Subcutaneous adipose tissue (tissue), 4 donors: ENCODE data around the gene VSIG10L. TPM values are rescaled to one million over a fixed set of nuclear protein-coding genes. Genes with fewer than 3 reads are reported as not detected.

Experiments used
- total RNA-seq, 4 donors: library from RNA; depleted of rRNA; stranded (reverse); fragments of >200 nt; gene quantifications; one replicate each; pipeline ENCODE4 v1.1.0, GENCODE V29; 2016
- TF ChIP-seq, protein P1 (sequence below): fragments of 450-650 bp; IDR thresholded peaks from one replicate; pipeline ENCODE4 v1.5.1; 2016; ENCODE audit warnings: low read depth, mild to moderate bottlenecking, control low read depth, antibody characterized with exemption, moderate library complexity

Gene VSIG10L
- total RNA-seq, 4 donors from 2014 or later = 0.44 to 1.4 (median 0.61) TPM

- TF ChIP-seq, protein P1, sequence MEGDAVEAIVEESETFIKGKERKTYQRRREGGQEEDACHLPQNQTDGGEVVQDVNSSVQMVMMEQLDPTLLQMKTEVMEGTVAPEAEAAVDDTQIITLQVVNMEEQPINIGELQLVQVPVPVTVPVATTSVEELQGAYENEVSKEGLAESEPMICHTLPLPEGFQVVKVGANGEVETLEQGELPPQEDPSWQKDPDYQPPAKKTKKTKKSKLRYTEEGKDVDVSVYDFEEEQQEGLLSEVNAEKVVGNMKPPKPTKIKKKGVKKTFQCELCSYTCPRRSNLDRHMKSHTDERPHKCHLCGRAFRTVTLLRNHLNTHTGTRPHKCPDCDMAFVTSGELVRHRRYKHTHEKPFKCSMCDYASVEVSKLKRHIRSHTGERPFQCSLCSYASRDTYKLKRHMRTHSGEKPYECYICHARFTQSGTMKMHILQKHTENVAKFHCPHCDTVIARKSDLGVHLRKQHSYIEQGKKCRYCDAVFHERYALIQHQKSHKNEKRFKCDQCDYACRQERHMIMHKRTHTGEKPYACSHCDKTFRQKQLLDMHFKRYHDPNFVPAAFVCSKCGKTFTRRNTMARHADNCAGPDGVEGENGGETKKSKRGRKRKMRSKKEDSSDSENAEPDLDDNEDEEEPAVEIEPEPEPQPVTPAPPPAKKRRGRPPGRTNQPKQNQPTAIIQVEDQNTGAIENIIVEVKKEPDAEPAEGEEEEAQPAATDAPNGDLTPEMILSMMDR = no peak
Observed at GRCh38 chr19:51364200-51365106, 22.5 kb upstream of the VSIG10L start.

- TF ChIP-seq, protein P1 = no peak
Observed at GRCh38 chr19:51361239-51361638, 19.3 kb upstream of the VSIG10L start.

DNA sequence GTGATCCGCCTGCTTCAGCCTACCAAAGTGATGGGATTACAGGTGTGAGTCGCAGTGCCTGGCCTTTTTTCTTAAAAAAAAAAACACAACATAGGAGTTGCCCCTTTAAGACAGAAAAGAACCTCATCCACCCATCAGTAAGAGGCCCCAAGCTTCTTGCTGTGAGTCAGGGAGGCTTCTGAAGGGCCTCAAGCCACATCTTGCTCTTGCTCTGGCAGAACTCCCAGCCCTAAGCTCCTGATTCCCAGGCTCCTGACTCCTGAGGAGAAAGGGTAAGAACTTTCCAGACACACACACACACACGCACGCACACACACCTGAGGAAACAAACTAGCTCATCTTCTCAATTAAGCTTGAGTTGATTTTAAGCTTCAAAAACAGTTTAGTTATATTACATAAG is 17.4 kb upstream of the VSIG10L start:
- TF ChIP-seq, protein P1 = no peak

DNA sequence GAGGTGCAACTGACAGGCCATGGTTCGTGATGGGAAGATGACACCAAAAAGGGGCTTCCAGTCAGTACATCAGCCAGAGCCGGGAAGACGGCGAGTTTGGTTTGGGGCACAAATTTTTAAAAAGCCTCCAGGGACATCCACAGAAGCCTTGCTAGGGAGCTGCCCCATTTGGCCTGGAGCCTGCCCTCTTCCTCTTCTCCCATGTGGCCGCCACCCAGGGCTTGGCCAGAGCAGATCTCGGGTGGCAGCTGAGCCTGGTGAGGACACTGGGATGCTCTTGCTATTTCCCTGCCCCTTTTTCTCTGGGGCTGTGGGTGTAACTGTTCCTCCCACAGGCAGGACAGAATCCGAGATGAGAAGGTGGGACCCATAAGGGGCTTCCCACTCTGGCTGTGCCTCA is 16.0 kb upstream of the VSIG10L start:
- TF ChIP-seq, protein P1 = no peak

DNA sequence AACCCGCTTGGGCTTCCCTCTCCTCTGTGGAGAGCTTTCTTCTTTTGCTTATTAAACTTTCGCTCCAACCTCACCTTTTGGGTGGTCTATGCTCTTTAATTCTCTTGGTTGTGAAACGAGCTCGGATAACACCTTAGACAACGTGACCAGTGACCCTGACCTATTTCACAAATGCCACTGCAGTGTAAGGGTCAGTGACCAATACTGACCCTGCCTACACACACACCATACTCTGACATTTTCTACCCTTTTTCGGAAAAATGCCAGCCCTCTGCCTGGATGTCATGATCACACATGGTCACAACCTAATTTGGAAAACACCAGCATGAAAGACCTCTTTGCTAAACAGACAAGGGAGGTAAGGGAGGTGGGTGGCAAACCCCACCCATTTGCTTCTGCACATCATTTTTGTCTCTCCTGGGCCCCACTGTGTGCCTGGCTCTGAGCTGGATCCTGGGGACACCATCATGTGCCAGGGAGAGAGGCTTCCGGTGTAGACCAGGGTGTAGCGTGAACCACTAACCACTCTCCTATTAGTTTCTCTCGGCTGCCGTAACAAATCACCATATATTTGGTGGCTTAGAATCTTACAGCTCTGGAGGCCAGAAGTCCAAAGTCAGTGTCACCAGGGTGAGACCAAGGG is 14.3 kb upstream of the VSIG10L start:
- TF ChIP-seq, protein P1 = no peak

DNA sequence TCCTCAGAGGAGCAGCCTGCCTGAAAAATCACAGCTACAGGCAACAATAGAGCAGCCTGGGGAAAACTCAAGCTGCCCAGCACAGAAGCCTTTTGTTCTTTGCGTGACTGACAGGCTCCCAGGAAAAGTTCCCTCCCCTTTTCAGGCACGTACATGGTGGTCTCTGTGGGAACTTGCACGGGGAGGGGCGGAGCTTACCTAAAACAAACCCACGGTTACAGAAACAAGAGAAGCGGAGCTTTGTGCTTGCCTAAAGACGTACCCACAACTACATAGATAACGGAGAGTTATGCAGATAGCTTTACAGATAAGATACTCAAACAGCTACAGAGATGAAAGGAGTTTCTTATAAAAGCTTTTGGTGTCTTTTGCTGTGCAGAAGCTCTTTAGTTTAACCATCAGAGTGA is 12.8 kb upstream of the VSIG10L start:
- TF ChIP-seq, protein P1 = no peak

DNA sequence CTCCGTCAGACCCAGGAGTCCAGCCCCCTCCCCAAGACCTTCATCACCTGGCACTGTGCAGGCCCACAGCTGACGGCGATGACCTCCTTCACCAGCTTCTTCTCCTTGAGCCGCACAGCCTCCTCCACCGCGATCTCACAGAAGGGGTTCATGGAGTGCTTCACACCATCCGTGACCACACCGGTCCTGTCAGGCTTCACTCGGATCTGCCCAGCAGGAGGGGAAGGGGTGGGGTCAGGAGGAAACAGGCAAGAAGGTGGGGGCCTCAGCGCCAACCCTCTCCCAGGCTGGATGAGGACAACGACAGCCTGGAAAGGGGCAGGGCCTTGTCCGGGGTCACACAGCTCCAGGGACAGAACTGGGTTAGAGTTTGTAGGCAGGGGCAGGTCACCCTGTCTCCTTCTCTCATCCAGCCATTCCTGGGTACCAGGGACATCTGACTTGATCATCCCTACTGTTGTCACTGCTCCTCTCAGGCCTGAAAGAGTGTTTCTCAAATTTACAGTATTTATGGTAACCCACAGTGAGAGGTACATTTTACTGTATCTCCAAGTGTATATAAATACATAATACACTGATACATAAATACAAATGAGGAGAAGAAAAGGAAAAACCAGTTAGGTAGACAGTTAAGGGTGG is 12.3 kb upstream of the VSIG10L start:
- TF ChIP-seq, protein P1 = no peak
